Thyroid gland (tissue), 4 donors: ENCODE measurements around the gene GLI2. TPM values are rescaled to one million over a fixed set of nuclear protein-coding genes. Genes with fewer than 3 reads are reported as not detected.

Source experiments
- DNase-seq, 2 donors: peaks; one replicate each; pipeline ENCODE4 v3.0.0-alpha.2; 2019
- H3K27ac ChIP-seq, 3 donors: fragments of 200-600 bp; sonication (generic); 1 replicate in 2 of 3; 2 replicates in 1 of 3; pipeline ENCODE4 v1.5.1; 2016 to 2019; ENCODE audit warnings: mild to moderate bottlenecking in 1 of 3, moderate library complexity in 1 of 3
- H3K27me3 ChIP-seq: fragments of 200-600 bp; sonication (generic); one replicate; pipeline ENCODE4 v1.5.1; 2019
- H3K36me3 ChIP-seq, 2 donors: fragments of 200-600 bp; sonication (generic); one replicate each; pipeline ENCODE4 v1.5.1; 2016 to 2019
- H3K4me1 ChIP-seq, 2 donors: fragments of 200-600 bp; sonication (generic); one replicate each; pipeline ENCODE4 v1.5.1; 2017 to 2019
- H3K4me3 ChIP-seq, 3 donors: fragments of 200-600 bp; sonication (generic); replicated peaks in 1 of 3; 1 replicate in 2 of 3; 2 replicates in 1 of 3; pipeline ENCODE4 v1.5.1; 2016; ENCODE audit warnings: mild to moderate bottlenecking in 1 of 3
- H3K9me3 ChIP-seq: fragments of 200-600 bp; sonication (generic); one replicate; pipeline ENCODE4 v1.5.1; 2017
- POLR2A ChIP-seq, 2 donors: fragments of 450-650 bp; IDR thresholded peaks; one replicate each; pipeline ENCODE4 v1.6.1; 2017; ENCODE audit warnings: antibody characterized with exemption in 2 of 2, mild to moderate bottlenecking in 2 of 2, moderate library complexity in 1 of 2
- WGBS, 2 donors: methylation state at CpG; one replicate each; pipeline ENCODE4 v1.1.5; 2017; 5-methylcytosine and 5-hydroxymethylcytosine counted together
- intact Hi-C: fragments of 100-400 bp; cut with DNase I; formaldehyde crosslinking; loops from one replicate; pipeline ENCODE4 v1.15.1; 2023
- total RNA-seq, 4 donors: library from RNA; depleted of rRNA; stranded (reverse); fragments of >200 nt; gene quantifications; one replicate each; pipeline ENCODE4 v1.2.3, GENCODE V29; 2016
- TF ChIP-seq, protein P1 (sequence below), 6 experiments: fragments of 200-600 bp in 3 of 6; fragments of 450-650 bp in 3 of 6; sonication (generic) in 3 of 6; IDR thresholded peaks; one replicate each; pipeline ENCODE4 v1.5.1; 2016 to 2019; ENCODE audit warnings: antibody characterized with exemption in 6 of 6, mild to moderate bottlenecking in 2 of 6, inconsistent platforms in 1 of 6, moderate library complexity in 1 of 6

Gene GLI2
- total RNA-seq, 4 donors from 2014 or later = 1.1 to 1.4 (median 1.3) TPM

DNA sequence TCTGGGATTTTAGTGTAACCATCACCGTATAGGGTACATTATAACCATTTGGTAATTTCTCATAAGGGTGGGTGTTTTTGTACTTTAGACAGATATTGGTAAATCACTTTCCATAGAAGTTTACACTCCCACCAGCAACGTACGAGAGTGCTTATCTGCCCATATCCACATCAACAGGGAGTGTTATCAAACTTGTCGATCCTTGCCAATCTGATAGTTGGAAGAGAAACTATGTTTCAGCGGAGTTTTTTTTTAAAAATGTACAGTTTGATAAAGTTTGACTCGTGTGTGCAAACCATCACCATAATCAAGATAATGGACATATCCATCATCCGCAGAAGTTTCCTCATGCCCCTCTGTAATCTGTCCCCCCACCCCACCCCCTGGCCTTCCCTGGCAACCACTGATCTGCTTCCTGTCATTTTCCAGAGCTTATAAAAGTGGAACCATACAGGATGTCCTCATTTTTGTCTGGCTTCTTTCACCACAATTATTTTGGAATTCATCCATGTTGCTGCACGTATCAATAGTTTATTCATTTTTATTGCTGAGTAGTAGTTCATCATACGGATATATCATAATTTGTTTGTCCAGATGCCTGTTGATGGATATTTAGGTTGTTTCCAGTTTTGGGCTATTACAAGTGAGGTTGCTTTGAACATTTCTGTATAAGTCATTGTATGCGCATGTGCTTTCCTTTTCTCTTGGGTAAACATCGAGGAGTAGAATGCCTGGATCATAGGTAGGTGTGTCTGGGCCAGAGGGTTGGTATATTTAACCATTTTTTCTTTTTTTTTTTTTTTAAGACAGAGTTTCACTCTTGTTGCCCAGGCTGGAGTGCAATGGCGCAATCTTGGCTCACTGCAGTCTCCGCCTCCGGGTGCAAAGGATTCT is 18.6 kb downstream of the GLI2 start:
- no peaks in the 10 kb centered on the region for H3K27me3 ChIP-seq
- 79 to 84% methylated on average over 14 of the region's 14 CpGs for WGBS, 2 donors
- no peaks in the 10 kb centered on the region for H3K36me3 ChIP-seq
- H3K4me3 ChIP-seq = no peak overlapping the region
- no peak for DNase-seq
- no peaks in the 10 kb centered on the region for H3K4me1 ChIP-seq
- intact Hi-C loops = no loop called here
- H3K27ac ChIP-seq = no peak overlapping the region
- no peak for TF ChIP-seq POLR2A (IDR thresholded peaks at IDR 0.05)
- TF ChIP-seq, protein P1, sequence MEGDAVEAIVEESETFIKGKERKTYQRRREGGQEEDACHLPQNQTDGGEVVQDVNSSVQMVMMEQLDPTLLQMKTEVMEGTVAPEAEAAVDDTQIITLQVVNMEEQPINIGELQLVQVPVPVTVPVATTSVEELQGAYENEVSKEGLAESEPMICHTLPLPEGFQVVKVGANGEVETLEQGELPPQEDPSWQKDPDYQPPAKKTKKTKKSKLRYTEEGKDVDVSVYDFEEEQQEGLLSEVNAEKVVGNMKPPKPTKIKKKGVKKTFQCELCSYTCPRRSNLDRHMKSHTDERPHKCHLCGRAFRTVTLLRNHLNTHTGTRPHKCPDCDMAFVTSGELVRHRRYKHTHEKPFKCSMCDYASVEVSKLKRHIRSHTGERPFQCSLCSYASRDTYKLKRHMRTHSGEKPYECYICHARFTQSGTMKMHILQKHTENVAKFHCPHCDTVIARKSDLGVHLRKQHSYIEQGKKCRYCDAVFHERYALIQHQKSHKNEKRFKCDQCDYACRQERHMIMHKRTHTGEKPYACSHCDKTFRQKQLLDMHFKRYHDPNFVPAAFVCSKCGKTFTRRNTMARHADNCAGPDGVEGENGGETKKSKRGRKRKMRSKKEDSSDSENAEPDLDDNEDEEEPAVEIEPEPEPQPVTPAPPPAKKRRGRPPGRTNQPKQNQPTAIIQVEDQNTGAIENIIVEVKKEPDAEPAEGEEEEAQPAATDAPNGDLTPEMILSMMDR (IDR thresholded peaks at IDR 0.05) = no peak
- no peaks in the 10 kb centered on the region for H3K9me3 ChIP-seq

DNA sequence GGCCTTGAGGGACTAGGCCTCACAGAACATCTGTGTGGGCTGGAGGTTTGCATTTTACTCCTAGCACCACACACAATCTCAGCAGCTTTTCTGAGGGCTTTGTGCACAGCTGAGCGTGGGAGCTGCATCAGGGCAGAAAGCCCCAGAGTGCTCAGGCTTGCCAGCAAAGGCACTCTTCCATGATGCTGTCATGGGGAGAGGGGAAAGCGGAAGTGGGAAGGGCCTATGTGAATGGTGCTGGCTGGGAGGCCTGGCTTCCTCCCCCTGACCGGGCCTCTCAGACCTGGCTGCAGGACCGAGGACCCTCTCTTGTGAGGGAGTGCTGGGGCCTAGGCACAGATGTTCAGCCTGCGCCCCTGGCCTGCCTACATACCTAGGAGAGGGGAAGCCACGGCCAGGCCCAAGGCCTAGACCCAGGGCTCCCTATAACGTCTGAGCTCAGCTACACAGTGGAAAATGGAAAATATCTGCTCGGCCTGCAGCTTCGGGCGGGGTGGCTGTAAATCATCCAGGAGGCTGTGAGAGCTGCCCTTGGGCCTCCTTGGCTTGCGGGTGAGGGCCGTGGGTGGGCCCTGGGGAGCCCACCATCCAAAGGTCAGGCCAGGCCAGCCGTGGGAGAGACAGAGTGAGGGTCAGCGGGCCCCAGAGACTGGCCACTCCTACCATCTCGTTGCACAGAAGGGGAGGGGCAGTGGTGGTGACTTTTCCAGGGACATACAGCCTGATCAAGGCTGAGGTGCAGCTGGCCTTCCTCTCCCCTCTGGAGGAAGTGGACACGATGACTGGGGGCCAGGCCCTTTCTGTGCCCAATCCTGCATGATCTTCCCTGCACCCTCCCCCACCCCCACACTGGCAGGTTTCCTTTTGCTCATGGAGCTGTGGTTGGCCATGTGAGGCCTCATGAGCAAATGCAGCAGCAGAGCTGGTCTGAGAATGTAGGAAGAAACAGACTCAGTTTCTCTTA is 22.8 kb downstream of the GLI2 start:
- TF ChIP-seq POLR2A (IDR thresholded peaks at IDR 0.05) = no peak
- Histone ChIP-seq H3K27ac (peak overlapping the region in 2 of 3 donors; percentile 18 to 52), H3K36me3 (no peaks in the 10 kb centered on the region), H3K4me3 (no peak overlapping the region), H3K9me3 (no peaks in the 10 kb centered on the region), H3K27me3 (no peaks in the 10 kb centered on the region), H3K4me1 (no peaks in the 10 kb centered on the region)
- intact Hi-C loops = no loop called here
- DNase-seq = no peak
- WGBS, 2 donors = 40 to 72% methylated on average over 9 to 14 of the region's 16 CpGs

DNA sequence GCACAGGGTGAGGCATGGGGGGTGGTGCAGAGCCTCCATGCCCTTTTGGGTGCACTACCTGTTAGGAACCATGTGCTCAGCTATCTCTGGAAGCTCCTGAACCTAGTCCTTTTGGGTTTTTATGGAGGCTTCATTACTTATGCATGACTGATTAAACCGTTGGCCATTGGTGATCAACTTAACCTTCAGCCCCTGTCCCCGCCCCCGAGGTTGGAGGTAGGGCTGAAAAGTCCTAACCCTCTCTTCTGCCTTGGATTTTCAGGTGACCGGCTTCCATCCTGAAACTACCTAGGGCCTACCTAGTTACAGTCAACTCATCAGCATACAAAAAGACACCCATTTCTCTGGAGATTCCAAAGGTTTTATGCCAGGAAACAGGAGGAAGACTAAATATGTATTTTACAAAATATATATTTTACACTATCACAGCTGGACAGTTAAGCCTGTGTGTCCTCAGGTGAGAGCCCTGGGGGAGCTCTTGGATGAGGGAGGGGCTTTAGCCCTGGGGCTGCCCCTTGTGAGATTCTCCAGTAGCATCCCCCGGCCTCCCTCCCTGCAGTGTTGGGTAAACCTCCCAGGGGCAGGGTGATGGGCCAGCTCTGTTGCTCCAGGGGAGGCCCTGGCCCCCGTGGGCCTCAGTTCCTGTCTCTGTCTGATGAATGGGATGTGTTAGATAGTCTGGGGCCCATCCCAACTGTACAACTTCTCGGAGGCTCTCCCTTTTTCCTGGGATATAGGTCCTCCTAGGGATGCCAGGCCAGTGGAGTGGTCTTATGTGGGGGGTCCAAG is 24.1 kb downstream of the GLI2 start:
- H3K9me3 ChIP-seq = no peaks in the 10 kb centered on the region
- no peak for DNase-seq

DNA sequence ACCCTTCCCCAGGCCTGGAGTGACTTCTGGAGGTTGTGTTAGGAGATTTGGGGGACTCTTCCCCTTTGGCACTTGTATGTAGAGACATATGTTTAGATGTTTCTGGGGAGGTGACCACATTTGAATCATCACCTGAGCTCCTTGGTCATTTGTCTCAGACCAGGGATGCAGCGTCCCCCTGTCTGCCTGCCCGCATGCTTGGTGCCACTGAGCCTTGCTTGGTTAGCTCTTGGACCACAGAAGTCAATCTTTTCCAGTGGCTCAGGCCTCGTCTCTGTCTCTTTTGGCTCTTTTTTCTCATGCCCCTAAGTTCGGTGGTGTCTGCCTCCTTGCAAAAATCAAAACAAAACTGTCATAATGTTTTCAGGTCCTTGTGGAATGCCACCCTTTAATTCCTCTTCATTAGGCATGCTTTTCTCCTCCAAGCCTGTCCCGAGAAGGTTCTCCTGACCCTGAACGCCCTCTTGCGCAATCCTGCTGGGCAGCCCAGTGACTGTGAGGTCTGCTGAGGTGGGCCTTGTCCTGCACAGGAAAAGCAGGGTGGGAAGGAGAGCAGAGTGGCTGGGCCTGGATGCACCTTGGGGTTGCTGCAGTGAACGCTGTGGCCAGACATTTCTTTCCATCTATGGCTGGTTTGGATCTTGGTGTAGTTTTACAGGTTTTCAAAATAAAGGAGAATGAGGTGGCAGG is 24.9 kb downstream of the GLI2 start:
- no peak for DNase-seq
- 83 to 86% methylated on average over 8 of the region's 8 CpGs for WGBS, 2 donors
- H3K36me3 ChIP-seq = no peaks in the 10 kb centered on the region
- H3K4me1 ChIP-seq = no peaks in the 10 kb centered on the region
- H3K9me3 ChIP-seq = no peaks in the 10 kb centered on the region
- H3K4me3 ChIP-seq = no peak overlapping the region
- intact Hi-C loops = no loop called here
- no peaks in the 10 kb centered on the region for H3K27me3 ChIP-seq
- TF ChIP-seq, protein P1 (IDR thresholded peaks at IDR 0.05) = no peak
- TF ChIP-seq POLR2A (IDR thresholded peaks at IDR 0.05) = no peak
- H3K27ac ChIP-seq = no peak overlapping the region

More for the DNA sequence above, 24.1 kb downstream of the GLI2 start:
- intact Hi-C loops = no loop called here
- WGBS, 2 donors = 76 to 81% methylated on average over 4 to 7 of the region's 7 CpGs
- Histone ChIP-seq H3K4me1 (no peaks in the 10 kb centered on the region), H3K4me3 (no peak overlapping the region), H3K36me3 (no peaks in the 10 kb centered on the region), H3K27ac (no peak overlapping the region), H3K27me3 (no peaks in the 10 kb centered on the region)
- no peak for TF ChIP-seq POLR2A (IDR thresholded peaks at IDR 0.05)
- TF ChIP-seq, protein P1 (IDR thresholded peaks at IDR 0.05) = no peak
